B cell (primary cell): ENCODE results near the gene SMIM28. TPM values are rescaled to one million over a fixed set of nuclear protein-coding genes. Genes with fewer than 3 reads are reported as not detected.

Source experiments
- ATAC-seq: fragments of 200-7000 bp; cut with Tn5 transposase; one replicate; pipeline ENCODE4 v1.10.0; 2021; ENCODE audit warnings: low read depth, mild to moderate bottlenecking, moderate number of reproducible peaks, moderate library complexity
- CTCF ChIA-PET: fragments of 350-600 bp; sonication (Branson Sonifier 250); formaldehyde crosslinking; loops from one replicate; lab custom pipeline; 2021; ENCODE audit warnings: antibody characterized with exemption, inconsistent platforms; lab: Charles Lee
- POLR2A ChIA-PET: fragments of 350-600 bp; sonication (Branson Sonifier 250); formaldehyde crosslinking; loops from one replicate; lab custom pipeline; 2021; ENCODE audit warnings: antibody characterized with exemption; lab: Charles Lee
- DNase-seq: peaks from one replicate; pipeline ENCODE4 v3.0.0; 2013
- H2AFZ ChIP-seq: 2 replicates; pipeline ENCODE4 v1.6.1; 2012; ENCODE audit warnings: mild to moderate bottlenecking, low read depth, low read length; ENCODE audit not compliant: insufficient read depth, poor library complexity, severe bottlenecking
- H3K27ac ChIP-seq, 2 donors: 1 replicate in 1 of 2; 2 replicates in 1 of 2; pipeline ENCODE4 v1.5.1; 2012 to 2013; ENCODE audit warnings: low read length in 2 of 2, mild to moderate bottlenecking in 2 of 2, moderate library complexity in 1 of 2
- H3K27me3 ChIP-seq, 4 experiments: fragments of 200-600 bp in 1 of 4; sonication (generic) in 1 of 4; replicated peaks in 1 of 4; 1 replicate in 2 of 4; 2 replicates in 2 of 4; pipeline versions ENCODE4 v1.6.1 to v1.7.0; 2013 to 2016; ENCODE audit warnings: low read length in 3 of 4, mild to moderate bottlenecking in 2 of 4, mixed read lengths in 1 of 4, moderate library complexity in 1 of 4; ENCODE audit not compliant: insufficient read depth in 4 of 4, control insufficient read depth in 3 of 4; ENCODE audit errors: control extremely low read depth in 1 of 4
- H3K36me3 ChIP-seq, 2 experiments: replicated peaks in 1 of 2; 1 replicate in 1 of 2; 2 replicates in 1 of 2; pipeline versions ENCODE4 v1.6.1 to v1.7.1; 2013; ENCODE audit warnings: low read length in 1 of 2; ENCODE audit not compliant: insufficient read depth in 2 of 2, control insufficient read depth in 1 of 2; ENCODE audit errors: control extremely low read depth in 1 of 2, extremely low read depth in 1 of 2
- H3K4me1 ChIP-seq, 2 donors: fragments of 200-600 bp in 1 of 2; sonication (generic) in 1 of 2; 1 replicate in 1 of 2; 2 replicates in 1 of 2; pipeline versions ENCODE4 v1.5.1 to v1.6.1; 2013 to 2017; ENCODE audit warnings: low read length in 2 of 2; ENCODE audit not compliant: control insufficient read depth in 2 of 2, insufficient read depth in 2 of 2
- H3K4me2 ChIP-seq: replicated peaks from 2 replicates; pipeline ENCODE3; 2012; ENCODE audit warnings: mild to moderate bottlenecking, low read depth, low read length; ENCODE audit not compliant: poor library complexity, severe bottlenecking
- H3K4me3 ChIP-seq, 5 experiments: fragments of 200-600 bp in 1 of 5; sonication (generic) in 1 of 5; 1 replicate in 3 of 5; 2 replicates in 2 of 5; pipeline versions ENCODE4 v1.5.1 to v1.7.0; 2011 to 2016; ENCODE audit warnings: low read length in 4 of 5, mild to moderate bottlenecking in 4 of 5, low read depth in 2 of 5, control low read depth in 1 of 5, moderate library complexity in 1 of 5; ENCODE audit not compliant: insufficient read depth in 1 of 5; ENCODE audit errors: control extremely low read depth in 1 of 5, extremely low read depth in 1 of 5
- H3K79me2 ChIP-seq: fragments of 200-600 bp; sonication (generic); one replicate; pipeline ENCODE4 v1.6.0; 2016; ENCODE audit warnings: low read length; ENCODE audit not compliant: control insufficient read depth, insufficient read depth
- H3K9ac ChIP-seq: fragments of 200-600 bp; sonication (generic); 2 replicates; pipeline ENCODE4 v1.6.1; 2017; ENCODE audit warnings: mild to moderate bottlenecking, low read length, moderate library complexity
- H3K9me3 ChIP-seq, 3 donors: one replicate each; pipeline versions ENCODE4 v1.6.1 to v1.7.1; 2013; ENCODE audit warnings: low read length in 2 of 3; ENCODE audit not compliant: control insufficient read depth in 2 of 3, insufficient read depth in 1 of 3; ENCODE audit errors: control extremely low read depth in 1 of 3
- H4K20me1 ChIP-seq: 2 replicates; pipeline ENCODE4 v1.6.0; 2012; ENCODE audit warnings: mild to moderate bottlenecking, low read length; ENCODE audit not compliant: insufficient read depth, control insufficient read depth, poor library complexity, severe bottlenecking
- H3K27ac Mint-ChIP-seq: one replicate; pipeline ENCODE4 v1.8.0; 2021; ENCODE audit warnings: mixed read lengths
- H3K27me3 Mint-ChIP-seq: one replicate; pipeline ENCODE4 v1.8.0; 2021; ENCODE audit warnings: mixed read lengths
- H3K4me1 Mint-ChIP-seq: one replicate; pipeline ENCODE4 v1.8.0; 2021; ENCODE audit warnings: mixed read lengths
- H3K4me3 Mint-ChIP-seq: one replicate; pipeline ENCODE4 v1.8.0; 2021; ENCODE audit warnings: mixed read lengths
- H3K9me3 Mint-ChIP-seq: one replicate; pipeline ENCODE4 v1.8.0; 2022; ENCODE audit warnings: mixed read lengths; ENCODE audit not compliant: insufficient read depth
- CTCF ChIP-seq: fragments of 200-600 bp; IDR thresholded peaks from one replicate; pipeline ENCODE4 v1.8.0; 2022; ENCODE audit warnings: antibody characterized with exemption, mild to moderate bottlenecking
- EZH2 ChIP-seq: IDR thresholded peaks from 2 replicates; pipeline ENCODE4 v1.6.1; 2012; ENCODE audit warnings: borderline replicate concordance, low read depth, mild to moderate bottlenecking, moderate library complexity, low read length; ENCODE audit not compliant: insufficient read depth, poor library complexity, severe bottlenecking
- WGBS: methylation state at CpG from one replicate; pipeline ENCODE4 v1.1.5; 2013; ENCODE audit warnings: missing lambda C conversion rate; ENCODE audit not compliant: insufficient coverage; 5-methylcytosine and 5-hydroxymethylcytosine counted together
- intact Hi-C: fragments of 100-400 bp; cut with micrococcal nuclease; formaldehyde crosslinking; loops from one replicate; pipeline ENCODE4 v1.10.0; 2022
- polyA plus RNA-seq: library from polyadenylated mRNA; depleted of rRNA; stranded (reverse); fragments of >200 nt; gene quantifications from 2 replicates; pipeline ENCODE4 v1.2.3, GENCODE V29; 2012
- total RNA-seq, 2 donors: library from RNA; stranded (reverse); fragments of 120-200 nt in 1 of 2; gene quantifications; 1 replicate in 1 of 2; 2 replicates in 1 of 2; pipeline versions ENCODE4 v1.2.3 to v1.2.4, GENCODE V29; 2013 to 2022

Gene SMIM28
- total and polyA plus RNA-seq, 2 donors (not counting 1 experiment from before 2014, with no cell fraction given), result not detected

GRCh38 chr6:138396709-138397108, 19.0 kb downstream of the SMIM28 start:
- ChIA-PET POLR2A (no interaction called here), CTCF (interaction anchor here (1.2 kb wide), 1 partner anchor 280 kb away, joined by 4 read pairs; no protein-coding TSS in a partner anchor)
- DNase-seq (no peak), ATAC-seq (no peak)
- H3K4me1 Mint-ChIP-seq, result peaks cover 27% of the 10 kb centered on the region
- TF ChIP-seq CTCF (no peak), EZH2 (no peak)
- H2AFZ ChIP-seq, result no peak overlapping the region
- intact Hi-C loops, result no loop called here
- H3K27me3 ChIP-seq, result no peaks in the 10 kb centered on the region
- H3K27me3 Mint-ChIP-seq, result no peaks in the 10 kb centered on the region
- no peak overlapping the region for H3K27ac Mint-ChIP-seq
- H3K9me3 Mint-ChIP-seq, result no peaks in the 10 kb centered on the region
- no CpG with 5 or more reads among the region's 5 CpGs for WGBS
- no peak overlapping the region for H3K4me2 ChIP-seq
- no peak overlapping the region for H3K4me3 Mint-ChIP-seq
- no peaks in the 10 kb centered on the region for H3K79me2 ChIP-seq
- no peaks in the 10 kb centered on the region for H4K20me1 ChIP-seq
- no peak overlapping the region for H3K27ac ChIP-seq
- H3K9ac ChIP-seq, result no peak overlapping the region
- no peaks in the 10 kb centered on the region for H3K9me3 ChIP-seq
- H3K4me3 ChIP-seq, result no peak overlapping the region
- H3K4me1 ChIP-seq, result peaks cover 19 to 21% of the 10 kb centered on the region in 2 donors
- H3K36me3 ChIP-seq, result no peaks in the 10 kb centered on the region

- DNase-seq (no peak), ATAC-seq (no peak)
- no peak overlapping the region for H3K9ac ChIP-seq
- no peak overlapping the region for H3K27ac ChIP-seq
- no peaks in the 10 kb centered on the region for H3K79me2 ChIP-seq
- no peaks in the 10 kb centered on the region for H4K20me1 ChIP-seq
- no peaks in the 10 kb centered on the region for H3K27me3 ChIP-seq
- peaks cover 19 to 21% of the 10 kb centered on the region in 2 donors for H3K4me1 ChIP-seq
- H3K4me3 Mint-ChIP-seq, result no peak overlapping the region
- ChIA-PET POLR2A (no interaction called here), CTCF (interaction anchor here (1.2 kb wide), 1 partner anchor 281 kb away, joined by 4 read pairs; no protein-coding TSS in a partner anchor)
- no peak overlapping the region for H3K27ac Mint-ChIP-seq
- no peak overlapping the region for H3K4me3 ChIP-seq
- TF ChIP-seq CTCF, result no peak
- no peak for TF ChIP-seq EZH2
- H3K4me1 Mint-ChIP-seq, result peaks cover 29% of the 10 kb centered on the region
- no peaks in the 10 kb centered on the region for H3K36me3 ChIP-seq
- no peaks in the 10 kb centered on the region for H3K27me3 Mint-ChIP-seq
- WGBS, result 83% methylated on average over 4 of the region's 8 CpGs
- intact Hi-C loops, result no loop called here
- no peaks in the 10 kb centered on the region for H3K9me3 Mint-ChIP-seq
- no peak overlapping the region for H2AFZ ChIP-seq
- H3K9me3 ChIP-seq, result no peaks in the 10 kb centered on the region
- no peak overlapping the region for H3K4me2 ChIP-seq
These were observed 19.7 kb downstream of the SMIM28 start for GRCh38 chr6:138397128-138398122.
